Psoas muscle (tissue), 8 donors: ENCODE measurements around the gene ABCC8. TPM values are rescaled to one million over a fixed set of nuclear protein-coding genes. Genes with fewer than 3 reads are reported as not detected.

Experiments
- ATAC-seq, 4 donors: fragments of 200-7000 bp; cut with Tn5 transposase; one replicate each; pipeline ENCODE4 v1.9.1; 2020; ENCODE audit warnings: moderate library complexity in 3 of 4, mild to moderate bottlenecking in 2 of 4
- DNase-seq, 2 donors: peaks; one replicate each; pipeline ENCODE4 v3.0.0-alpha.2; 2020
- H3K27ac ChIP-seq: fragments of 200-600 bp; one replicate; pipeline ENCODE4 v1.8.0; 2022
- H3K27me3 ChIP-seq, 3 donors: fragments of 200-600 bp in 1 of 3; one replicate each; pipeline versions ENCODE4 v1.6.1 to v1.8.0; 2013 to 2022; ENCODE audit warnings: low read length in 2 of 3, mild to moderate bottlenecking in 2 of 3, moderate library complexity in 1 of 3; ENCODE audit not compliant: insufficient read depth in 3 of 3
- H3K36me3 ChIP-seq, 2 donors: fragments of 200-600 bp in 1 of 2; one replicate each; pipeline versions ENCODE4 v1.6.1 to v1.8.0; 2013 to 2022; ENCODE audit warnings: low read depth in 1 of 2, mild to moderate bottlenecking in 1 of 2, moderate library complexity in 1 of 2; ENCODE audit not compliant: insufficient read depth in 1 of 2
- H3K4me1 ChIP-seq: fragments of 200-600 bp; one replicate; pipeline ENCODE4 v1.8.0; 2022
- H3K4me3 ChIP-seq: fragments of 200-600 bp; one replicate; pipeline ENCODE4 v1.8.0; 2022; ENCODE audit warnings: mild to moderate bottlenecking
- H3K9me3 ChIP-seq: fragments of 200-600 bp; one replicate; pipeline ENCODE4 v1.8.0; 2022
- CTCF ChIP-seq: fragments of 200-600 bp; IDR thresholded peaks from one replicate; pipeline ENCODE4 v1.8.0; 2022; ENCODE audit warnings: antibody characterized with exemption
- WGBS, 3 donors: extraction: QIAGEN DNeasy Blood & Tissue Kit; methylation state at CpG; one replicate each; pipeline versions ENCODE4 v1.1.6 to v1.1.7; 2013; 5-methylcytosine and 5-hydroxymethylcytosine counted together
- intact Hi-C, 2 donors: fragments of 100-400 bp; cut with DNase I; formaldehyde crosslinking; loops; one replicate each; pipeline versions ENCODE4 v1.11.0 to v1.14.2; 2022
- polyA plus RNA-seq, 3 donors: library from polyadenylated mRNA; stranded (reverse); fragments of 200-250 nt; gene quantifications; one replicate each; pipeline ENCODE4 v1.2.3, GENCODE V29; 2013
- total RNA-seq, 4 donors: library from RNA; stranded (reverse); fragmentation: NEBNext Ultra II Directional in 2 of 4; extraction: Animal tissue kit (Norgen Biotek cat#: 25700) in 2 of 4; gene quantifications; one replicate each; pipeline versions ENCODE4 v1.2.1 to v1.2.4, GENCODE V29; 2021 to 2023
- donor health status: healthy with polysubstance abuse.
- donor health status: DM: no; HTN: no; CAD: no; lungs with moderate emphysema.
- donor health status: Bipolar disorder and iron deficiency.
- donor health status: healthy.
- donor health status: DM: yes; HTN: yes; CAD: no.
- donor health status: DM: no; HTN: no; CAD: no.
- donor health status: DM: no; HTN: no; CAD: no.
- donor health status: DM: yes; HTN: yes; CAD: no.

ABCC8 gene
- total and polyA plus RNA-seq, 7 donors = 0.26 to 3.5 (median 0.75) TPM

DNA sequence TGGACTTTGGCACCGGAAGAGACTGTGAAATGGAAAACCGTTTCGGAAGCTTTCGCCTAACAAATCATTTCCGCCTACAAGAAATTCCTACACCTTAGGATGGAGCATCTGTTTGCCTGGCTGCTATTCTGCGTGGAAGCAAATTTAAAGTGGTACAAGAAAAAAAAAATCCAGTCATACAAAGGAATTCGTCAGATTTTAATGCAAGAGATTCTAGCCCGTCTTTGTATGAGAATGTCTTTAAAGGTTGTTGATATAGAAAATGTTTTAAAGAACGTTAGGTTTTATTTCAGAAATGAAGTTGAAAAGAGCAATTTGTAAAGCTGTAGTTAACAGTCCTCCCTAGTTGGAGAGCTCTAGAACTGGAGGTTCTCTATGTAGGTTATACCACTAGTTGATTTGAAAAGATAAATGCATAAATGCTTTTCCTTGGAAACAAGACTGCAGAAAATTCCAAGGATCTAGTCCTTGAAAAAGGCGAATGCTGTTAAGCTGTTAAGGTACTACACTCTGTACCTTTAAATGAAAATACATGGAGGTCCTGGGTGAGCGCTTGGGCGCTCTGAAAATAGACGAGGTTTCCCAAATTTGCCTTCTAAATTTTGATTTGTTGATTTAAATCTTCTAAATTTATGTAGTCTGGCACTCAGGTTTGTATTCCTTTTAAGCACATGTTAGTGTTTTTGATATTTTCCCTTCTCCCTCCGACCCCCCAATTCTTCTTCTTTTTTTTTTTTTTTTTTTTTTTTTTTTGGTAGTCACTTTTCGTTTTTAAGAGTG is 122.6 kb downstream of the ABCC8 start:
- intact Hi-C loops = loop anchor here in 1 of 2 donors (10.0 kb wide), 1 partner anchor 119 kb away; no protein-coding TSS in a partner anchor
- Histone ChIP-seq H3K4me1 (peaks cover 22% of the 10 kb centered on the region), H3K27ac (no peak overlapping the region), H3K27me3 (peaks cover 0 to 38% (median 5%) of the 10 kb centered on the region in 3 donors), H3K4me3 (peak overlapping the region; percentile 73), H3K9me3 (no peaks in the 10 kb centered on the region), H3K36me3 (no peaks in the 10 kb centered on the region)
- 5 to 9% (median 7%) methylated on average over 15 of the region's 15 CpGs for WGBS, 3 donors
- no peak for TF ChIP-seq CTCF
- DNase-seq = no peak
- no peak for ATAC-seq

DNA sequence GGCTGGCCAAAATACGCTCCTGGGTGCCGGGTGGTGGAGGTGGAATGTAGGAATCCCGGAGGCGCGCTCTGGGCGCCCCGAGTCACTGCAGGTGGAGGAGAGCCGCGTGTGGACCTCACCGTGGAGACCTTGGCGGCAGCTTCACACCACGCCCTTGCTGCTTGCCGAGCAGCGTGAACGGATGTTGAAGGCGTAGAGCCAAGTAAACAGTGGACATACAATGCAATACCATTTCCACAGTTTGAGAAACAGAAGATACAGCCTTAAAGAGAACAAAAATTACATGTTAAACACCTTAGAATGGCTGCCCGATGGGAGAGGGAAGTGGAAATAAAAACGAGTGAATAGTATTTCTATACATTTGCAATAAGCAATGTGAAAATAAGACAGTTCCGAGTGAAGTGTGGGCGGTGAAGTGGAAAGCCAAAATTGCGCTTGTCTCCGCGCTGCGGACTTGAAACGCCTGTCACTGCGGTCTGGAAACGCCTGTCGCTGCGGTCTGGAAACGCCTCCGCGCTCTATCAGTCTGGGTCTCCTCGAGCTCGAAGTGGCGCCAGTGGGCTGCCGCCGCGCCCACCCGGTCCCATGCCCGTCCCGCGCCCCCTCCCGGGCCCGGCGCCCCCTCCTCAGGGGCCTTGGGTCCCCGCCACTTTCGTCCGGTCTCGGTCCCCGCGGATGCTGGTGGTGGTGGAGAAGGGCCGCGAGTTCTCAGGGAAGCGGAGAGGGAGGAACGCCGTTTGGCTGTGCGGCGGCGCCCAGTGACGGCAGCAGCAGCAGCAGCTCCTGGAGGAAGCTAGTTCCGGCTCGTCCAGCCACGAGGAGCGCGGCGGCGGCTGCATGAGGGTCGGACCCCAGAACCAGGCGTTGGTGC is 123.5 kb downstream of the ABCC8 start:
- Histone ChIP-seq H3K27ac (peak overlapping the region; percentile 28), H3K36me3 (no peaks in the 10 kb centered on the region), H3K9me3 (no peaks in the 10 kb centered on the region), H3K27me3 (peaks cover 0 to 38% (median 5%) of the 10 kb centered on the region in 3 donors), H3K4me1 (peaks cover 22% of the 10 kb centered on the region), H3K4me3 (peak overlapping the region; percentile 73)
- intact Hi-C loops = loop anchor here in 1 of 2 donors (10.0 kb wide), 1 partner anchor 118 kb away; no protein-coding TSS in a partner anchor
- WGBS, 3 donors = 0 to 1% (median 1%) methylated on average over 60 to 69 of the region's 69 CpGs
- DNase-seq (peak; percentile 74 to 79), ATAC-seq (peak; percentile 64 to 72 (median 68))
- TF ChIP-seq CTCF = no peak

- Histone ChIP-seq H3K4me1 (peaks cover 22% of the 10 kb centered on the region), H3K9me3 (no peaks in the 10 kb centered on the region), H3K27ac (no peak within 1 kb of the TSS), H3K27me3 (peaks cover 0 to 38% (median 5%) of the 10 kb centered on the region in 3 donors), H3K4me3 (peak within 1 kb of the TSS; percentile 73), H3K36me3 (no peaks in the 10 kb centered on the region)
- WGBS, 3 donors = 1% methylated on average over 45 to 61 of the region's 61 CpGs
- intact Hi-C loops = loop anchor here in 1 of 2 donors (10.0 kb wide), 1 partner anchor 117 kb away; no protein-coding TSS in a partner anchor
- ATAC-seq = peak; percentile 55 to 65 (median 56)
- DNase-seq = peak; percentile 65 to 73
- TF ChIP-seq CTCF = no peak
Observed at GRCh38 chr11:17351510-17352176, 125.0 kb downstream of the ABCC8 start, which contains the start of gene NCR3LG1. Gene NCR3LG1, plus strand, starts transcription at chr11:17351800. Its CDS starts 170 bp downstream, at chr11:17351970.

DNA sequence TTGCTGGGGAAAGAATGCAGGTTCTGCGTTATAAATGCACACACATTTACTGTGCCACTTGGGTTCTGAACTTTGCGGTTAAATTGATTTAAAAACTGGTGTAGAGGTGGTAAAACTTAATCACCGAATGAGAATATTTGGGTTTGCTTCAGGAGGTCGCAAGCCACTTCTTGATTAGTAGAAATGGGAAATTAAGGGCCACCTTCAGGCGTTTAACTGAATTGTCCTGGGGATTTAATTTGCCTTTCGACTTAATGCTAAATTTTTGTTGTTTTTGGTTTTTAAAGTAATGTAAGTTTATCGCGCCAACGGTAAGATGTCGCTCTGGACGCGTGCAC is 125.5 kb downstream of the ABCC8 start:
- Histone ChIP-seq H3K4me3 (peak overlapping the region; percentile 73), H3K4me1 (peaks cover 22% of the 10 kb centered on the region), H3K27ac (no peak overlapping the region), H3K27me3 (peaks cover 0 to 38% (median 5%) of the 10 kb centered on the region in 3 donors), H3K36me3 (no peaks in the 10 kb centered on the region), H3K9me3 (no peaks in the 10 kb centered on the region)
- WGBS, 3 donors = 23 to 30% (median 27%) methylated on average over 12 of the region's 12 CpGs
- no peak for DNase-seq
- ATAC-seq = no peak
- intact Hi-C loops = loop anchor here in 1 of 2 donors (10.0 kb wide), 1 partner anchor 116 kb away; no protein-coding TSS in a partner anchor
- no peak for TF ChIP-seq CTCF
